Limb (tissue), 2 donors: ENCODE measurements around the gene SCGB3A1.
A peak's percentile ranks its signal among the peaks of the same experiment; 100 is the strongest.

Experiments
- DNase-seq, 2 donors: peaks; one replicate each; pipeline ENCODE4 v3.0.0-alpha.2; 2016; ENCODE audit errors: extremely low spot score in 2 of 2

The SCGB3A1 gene

DNA sequence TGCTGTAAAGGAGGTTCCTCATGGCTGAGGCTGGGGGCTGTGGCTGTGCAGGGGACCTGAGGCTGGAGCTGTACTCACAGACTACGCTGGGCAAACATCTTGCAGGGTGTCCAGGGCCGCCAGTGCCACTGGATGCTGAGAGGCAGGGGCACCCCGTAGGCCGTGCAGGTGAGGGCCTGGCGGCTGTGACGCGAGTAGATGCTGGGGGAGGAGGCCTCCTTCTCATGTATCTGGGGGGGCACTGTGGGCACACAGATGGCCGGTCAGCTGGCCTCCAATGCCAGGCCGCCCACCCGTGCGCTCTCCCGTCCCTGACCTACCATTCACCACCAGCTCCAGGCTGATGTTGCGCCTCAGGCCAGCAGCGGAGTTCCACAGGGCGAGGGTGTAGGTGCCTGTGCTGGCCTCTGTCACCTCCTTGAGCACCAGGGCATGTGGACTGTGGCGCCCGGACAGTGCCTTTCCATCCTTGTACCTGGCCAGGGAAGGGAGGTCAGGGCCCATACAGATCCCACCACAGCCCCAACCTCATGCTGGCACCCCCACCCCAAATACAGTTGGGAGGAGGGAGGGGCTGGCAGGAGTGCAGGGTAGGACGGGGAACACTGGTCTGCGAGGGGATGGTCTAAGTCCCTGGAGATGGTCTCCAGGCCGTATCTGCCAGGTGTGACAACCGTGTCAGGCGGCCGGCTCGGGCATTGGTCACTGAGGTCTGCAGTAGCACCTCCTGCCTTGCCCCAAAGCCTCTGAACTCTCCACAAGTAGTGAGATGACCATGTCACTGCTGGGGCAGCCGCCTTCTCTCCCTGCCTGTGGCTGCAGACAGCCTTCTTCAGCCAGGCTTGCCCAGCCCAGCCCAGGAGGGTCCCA is 34.7 kb upstream of the SCGB3A1 start:
- DNase-seq: no peak

- no peak for DNase-seq
Measured at GRCh38 chr5:180625125-180625790, 34.0 kb upstream of the SCGB3A1 start.

- DNase-seq: no peak
Measured at GRCh38 chr5:180624587-180624986, 33.3 kb upstream of the SCGB3A1 start.

DNA sequence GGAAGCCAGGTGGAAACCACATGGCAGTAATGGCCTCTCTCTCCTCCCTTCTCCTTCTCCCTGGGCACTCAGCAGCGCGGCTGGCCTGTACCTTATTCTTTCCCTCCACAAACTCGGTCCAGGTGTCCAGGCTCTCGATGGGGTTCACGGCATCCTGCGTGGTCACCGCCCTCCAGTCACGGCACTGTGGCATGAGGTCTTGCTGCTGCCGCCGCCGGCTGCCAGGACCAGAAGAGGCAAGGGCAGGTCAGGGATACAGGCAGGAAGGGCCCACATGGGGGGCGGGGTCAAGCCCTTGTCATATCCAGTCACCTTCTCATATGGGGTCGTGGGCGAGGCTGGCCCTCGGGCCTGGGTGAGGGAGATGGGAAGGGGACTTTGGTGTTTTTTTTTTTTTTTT is 32.5 kb upstream of the SCGB3A1 start:
- no peak for DNase-seq

DNA sequence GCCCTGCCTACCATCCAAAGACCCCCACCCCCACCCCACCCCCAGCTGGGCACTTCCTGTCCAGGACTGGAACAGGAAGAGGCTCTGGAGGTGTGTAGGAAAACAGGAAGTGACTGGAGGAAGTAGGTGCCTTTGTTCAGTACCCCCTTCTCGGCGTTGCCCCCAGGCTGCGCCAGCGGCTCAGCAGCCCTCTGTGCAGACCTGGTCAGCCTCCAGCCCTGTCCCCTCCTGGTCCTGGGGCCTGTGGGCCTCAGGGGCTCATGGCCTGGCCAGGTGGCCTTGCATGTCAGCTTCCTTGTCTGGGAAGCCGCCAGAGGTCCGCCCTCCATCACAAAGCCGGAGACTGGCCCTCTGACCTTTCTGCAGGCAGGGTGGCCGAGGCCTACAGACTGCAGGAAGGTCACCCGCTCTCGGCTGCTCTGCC is 32.1 kb upstream of the SCGB3A1 start:
- DNase-seq: no peak

GRCh38 chr5:180622910-180623309 is 31.6 kb upstream of the SCGB3A1 start:
- DNase-seq: no peak

DNA sequence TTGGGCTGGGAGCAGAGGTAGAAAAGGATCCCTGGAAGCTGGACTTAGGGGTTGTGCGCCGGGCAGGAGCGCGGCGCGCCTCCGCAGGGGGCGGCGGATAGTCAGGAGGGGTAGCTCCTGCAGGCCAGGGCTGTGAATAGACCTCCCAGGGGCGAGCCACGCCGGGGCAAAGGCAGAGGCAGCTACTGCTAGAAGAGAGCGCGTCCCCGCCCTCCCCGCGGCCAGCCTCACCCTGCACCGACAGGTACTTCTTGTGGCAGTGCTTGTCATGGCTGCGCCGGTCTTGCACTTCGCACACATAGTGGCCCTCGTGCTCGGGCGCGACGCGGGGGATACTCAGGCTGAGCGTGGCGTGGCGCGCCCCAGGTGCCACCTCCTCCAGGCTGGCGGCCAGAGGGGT is 30.0 kb upstream of the SCGB3A1 start:
- no peak for DNase-seq

DNA sequence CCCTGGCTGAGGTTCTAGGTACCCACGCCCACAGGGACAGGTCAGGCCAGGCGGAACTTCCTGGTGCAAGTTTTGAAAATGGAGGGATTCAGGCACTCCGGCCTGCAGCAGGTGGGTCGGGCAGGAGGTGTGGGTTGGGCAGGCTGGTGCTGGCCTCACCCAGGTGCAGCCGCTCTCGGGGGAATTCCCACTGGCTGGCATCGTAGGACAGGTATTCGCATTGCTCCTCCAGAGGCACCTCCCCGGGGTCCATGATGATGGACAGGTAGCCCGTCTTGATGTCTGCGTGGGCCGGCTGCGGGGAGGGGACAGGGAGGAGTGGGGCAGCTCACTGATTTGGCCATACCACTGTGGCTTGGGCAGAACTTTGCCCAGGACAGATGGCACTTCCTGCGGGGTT is 28.7 kb upstream of the SCGB3A1 start:
- DNase-seq: no peak

- DNase-seq: no peak
Measured at GRCh38 chr5:180619563-180619915, 28.2 kb upstream of the SCGB3A1 start.

DNA sequence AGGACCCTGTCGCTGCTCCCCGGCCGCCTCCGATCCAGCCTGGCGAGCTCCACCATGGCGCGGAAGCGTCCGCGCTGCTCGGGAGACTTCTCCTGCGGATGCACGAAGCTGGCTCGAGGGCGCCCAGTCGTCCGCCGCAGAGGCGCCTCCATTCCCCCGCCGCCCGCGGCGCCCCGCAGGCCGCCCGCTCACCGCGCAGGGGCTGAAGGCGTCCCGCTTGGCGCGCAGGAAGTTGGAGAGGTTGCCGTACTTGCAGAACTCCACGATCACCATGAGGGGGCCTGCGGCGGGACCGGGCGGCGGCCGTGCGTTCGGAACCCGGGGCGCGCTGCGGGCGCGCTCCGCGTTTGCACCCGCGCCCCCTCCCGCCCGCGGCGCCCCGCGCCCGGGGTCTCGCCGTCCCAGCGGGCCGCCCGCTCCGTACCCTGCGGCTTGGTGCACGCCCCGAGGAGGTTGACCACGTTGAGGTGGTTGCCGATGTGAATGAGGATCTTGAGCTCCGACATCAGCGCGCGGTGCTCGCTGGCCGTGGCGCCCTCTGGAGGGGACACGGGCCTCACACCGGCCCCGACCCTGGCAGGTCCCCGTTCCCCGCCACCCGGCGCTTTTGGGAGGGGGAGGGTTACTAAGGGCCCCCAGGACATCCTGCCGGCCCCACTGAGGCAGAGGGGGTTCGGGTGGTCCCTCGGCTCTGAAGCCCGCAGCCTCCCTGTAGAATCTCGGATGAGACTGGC is 27.7 kb upstream of the SCGB3A1 start:
- peak; percentile 41 to 74 for DNase-seq

- DNase-seq: no peak
Measured at GRCh38 chr5:180618487-180618828, 27.2 kb upstream of the SCGB3A1 start.

GRCh38 chr5:180613814-180614188 is 22.5 kb upstream of the SCGB3A1 start:
- no peak for DNase-seq

DNA sequence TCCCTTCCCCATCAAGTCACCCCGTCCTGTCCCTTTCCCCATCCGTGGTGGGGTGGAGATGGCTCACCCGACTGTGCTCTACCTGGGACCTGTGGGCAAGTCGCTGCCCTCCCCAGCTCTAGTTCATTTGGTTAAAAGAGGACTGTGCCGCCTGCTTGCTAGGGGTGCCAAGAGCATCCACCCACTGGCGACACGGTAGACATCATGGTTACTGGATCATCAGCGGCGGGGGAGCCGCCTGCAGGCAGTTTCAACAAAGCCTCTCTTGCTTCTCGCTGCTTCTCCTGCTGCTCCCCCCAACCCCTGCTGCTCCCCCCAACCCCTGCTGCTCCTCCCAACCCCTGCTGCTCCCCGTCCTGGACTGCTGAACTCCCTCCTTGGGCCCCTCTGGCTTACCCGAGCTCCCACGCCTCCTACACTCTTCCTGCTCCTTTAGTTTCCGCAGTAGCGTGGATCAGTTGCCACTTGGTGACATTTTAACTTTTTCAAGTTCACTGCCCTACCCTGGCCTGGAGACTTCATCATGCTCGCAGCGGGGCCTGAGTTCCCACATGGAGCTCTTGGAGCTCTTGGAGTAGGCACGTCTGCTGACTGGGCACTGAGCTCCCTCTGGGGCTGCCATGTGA is 22.0 kb upstream of the SCGB3A1 start:
- no peak for DNase-seq

- no peak for DNase-seq
Measured at GRCh38 chr5:180612683-180613082, 21.4 kb upstream of the SCGB3A1 start.

DNA sequence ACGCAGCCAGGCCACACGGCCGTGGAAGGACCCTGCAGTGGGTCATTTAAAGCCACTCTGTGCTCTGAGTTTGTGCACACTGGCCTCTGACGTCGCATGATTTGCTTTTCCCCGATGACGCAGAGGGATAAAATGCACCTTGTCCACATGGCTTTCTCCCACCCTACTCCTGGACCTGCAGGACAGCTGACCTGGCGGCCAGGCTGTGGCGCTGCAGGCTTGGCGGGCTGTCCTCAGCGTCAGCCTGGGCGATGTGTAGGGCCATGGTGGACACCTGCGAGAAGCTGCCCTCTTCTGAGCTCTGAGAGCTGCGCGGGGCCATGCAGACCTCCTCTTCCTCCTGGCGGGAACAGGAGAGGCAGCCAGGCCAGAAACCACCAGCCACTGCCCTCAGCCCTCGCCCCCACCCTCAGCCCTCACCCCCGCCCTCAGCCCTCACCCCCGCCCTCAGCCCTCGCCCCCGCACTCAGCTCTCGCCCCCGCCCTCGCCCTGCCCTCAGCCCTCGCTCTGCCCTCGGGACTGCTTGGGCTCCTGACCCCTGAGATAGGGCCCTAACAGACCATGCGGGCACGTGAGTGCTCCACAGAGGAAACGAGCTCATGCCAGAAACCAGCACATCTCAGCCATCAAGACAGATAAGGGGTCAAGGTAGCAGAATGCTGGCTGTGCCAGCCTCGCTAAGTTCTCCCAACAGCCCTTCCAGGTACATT is 20.0 kb upstream of the SCGB3A1 start:
- DNase-seq: no peak

- DNase-seq: no peak
Measured at GRCh38 chr5:180609817-180610550, 18.7 kb upstream of the SCGB3A1 start.

GRCh38 chr5:180609386-180609785 is 18.1 kb upstream of the SCGB3A1 start:
- DNase-seq: no peak

- DNase-seq: no peak
Measured at GRCh38 chr5:180608572-180609310, 17.4 kb upstream of the SCGB3A1 start.

- no peak for DNase-seq
Measured at GRCh38 chr5:180607861-180608571, 16.7 kb upstream of the SCGB3A1 start.
